Activated CD4-positive, CD25-positive, alpha-beta regulatory T cell treated with anti-CD3 and anti-CD28 coated beads, Interleukin-2, amount 50 U/mL, for 16 hours (primary cell): ENCODE measurements around the gene SLC25A44.
A peak's percentile ranks its signal among the peaks of the same experiment; 100 is the strongest.

Experiments
- DNase-seq: peaks from one replicate; pipeline ENCODE4 v3.0.0-alpha.2; 2020; ENCODE audit warnings: low read depth, low spot score

Gene SLC25A44, protein sequence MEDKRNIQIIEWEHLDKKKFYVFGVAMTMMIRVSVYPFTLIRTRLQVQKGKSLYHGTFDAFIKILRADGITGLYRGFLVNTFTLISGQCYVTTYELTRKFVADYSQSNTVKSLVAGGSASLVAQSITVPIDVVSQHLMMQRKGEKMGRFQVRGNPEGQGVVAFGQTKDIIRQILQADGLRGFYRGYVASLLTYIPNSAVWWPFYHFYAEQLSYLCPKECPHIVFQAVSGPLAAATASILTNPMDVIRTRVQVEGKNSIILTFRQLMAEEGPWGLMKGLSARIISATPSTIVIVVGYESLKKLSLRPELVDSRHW

DNA sequence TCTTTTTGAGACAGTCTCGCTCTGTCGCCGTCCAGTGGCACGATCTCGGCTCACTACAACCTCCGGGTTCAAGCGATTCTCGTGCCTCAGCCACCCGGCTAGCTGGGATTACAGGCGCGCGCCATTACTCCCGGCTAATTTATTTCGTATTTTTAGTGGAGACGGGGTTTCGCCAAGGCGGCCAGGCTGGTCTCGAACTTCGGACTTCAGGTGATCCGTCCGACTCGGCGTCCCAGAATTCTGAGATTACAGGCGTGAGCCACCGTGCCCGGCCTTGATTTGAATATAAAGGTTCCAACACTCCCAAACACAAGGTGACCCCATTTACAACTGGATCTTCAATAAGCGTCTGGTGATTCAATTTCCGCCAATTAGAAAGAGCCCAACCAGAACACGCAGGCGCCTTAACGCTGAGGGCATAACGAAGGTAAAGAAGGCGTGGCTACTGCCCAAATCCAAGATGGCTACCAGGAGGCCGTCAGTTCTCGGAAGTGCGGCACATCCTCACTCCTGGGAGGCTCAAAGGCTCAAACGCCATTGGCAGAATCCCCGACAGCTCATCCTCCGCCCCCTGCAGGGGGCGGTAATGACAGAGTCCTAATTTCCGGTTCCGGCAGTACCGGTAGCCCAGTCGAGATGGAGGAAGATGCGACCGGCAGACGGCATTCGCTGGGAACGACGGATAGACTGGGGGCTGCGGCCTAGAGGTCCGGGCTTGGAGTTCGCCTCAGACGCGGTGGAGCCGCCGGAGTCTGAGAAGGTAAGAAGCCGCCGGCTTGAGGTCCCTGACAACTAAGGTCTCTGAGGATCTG, at the start of gene SLC25A44:
Gene SLC25A44 (plus strand): TSS at position 617 of the 812 bp plus-strand sequence. CDS start 5,744 bp downstream, outside the sequence.
- peak; percentile 95 for DNase-seq

DNA sequence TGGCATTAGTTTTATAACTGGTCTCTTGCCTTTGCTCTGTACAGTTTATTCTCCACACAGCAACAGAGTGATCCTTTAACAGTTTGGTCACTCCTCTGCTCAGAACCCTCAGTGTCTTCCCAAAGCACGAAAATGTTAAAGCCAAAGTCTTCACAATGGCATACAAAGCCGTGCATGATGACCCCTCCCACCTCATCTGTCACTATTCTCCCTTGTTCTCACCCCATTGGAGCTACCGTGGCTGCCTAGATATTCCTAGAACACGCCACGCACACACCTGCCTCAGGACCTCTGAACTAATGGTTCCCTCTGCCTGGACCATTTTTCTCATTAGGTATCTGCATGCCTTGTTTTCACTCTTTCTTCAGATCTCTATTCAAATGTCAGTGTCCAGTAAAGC, 49.2 kb upstream of the SLC25A44 start:
- DNase-seq, result no peak

DNA sequence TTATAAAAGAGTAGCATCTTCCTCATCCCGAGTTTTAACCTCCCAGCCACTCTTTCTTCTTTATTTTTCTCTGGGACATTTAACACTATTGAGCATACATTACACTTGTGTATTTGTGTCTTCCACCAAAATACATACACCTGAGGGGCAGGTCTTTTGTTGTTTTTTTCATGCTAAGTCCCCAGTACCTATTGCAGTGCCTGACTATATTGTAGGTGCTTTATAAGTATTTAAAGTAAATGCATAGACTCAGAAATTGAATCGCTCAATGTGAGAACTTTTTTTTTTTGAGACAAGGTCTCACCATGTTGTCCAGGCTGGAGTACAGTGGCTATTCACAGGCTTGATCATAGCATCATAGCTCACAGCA, 48.3 kb upstream of the SLC25A44 start:
- no peak for DNase-seq

DNA sequence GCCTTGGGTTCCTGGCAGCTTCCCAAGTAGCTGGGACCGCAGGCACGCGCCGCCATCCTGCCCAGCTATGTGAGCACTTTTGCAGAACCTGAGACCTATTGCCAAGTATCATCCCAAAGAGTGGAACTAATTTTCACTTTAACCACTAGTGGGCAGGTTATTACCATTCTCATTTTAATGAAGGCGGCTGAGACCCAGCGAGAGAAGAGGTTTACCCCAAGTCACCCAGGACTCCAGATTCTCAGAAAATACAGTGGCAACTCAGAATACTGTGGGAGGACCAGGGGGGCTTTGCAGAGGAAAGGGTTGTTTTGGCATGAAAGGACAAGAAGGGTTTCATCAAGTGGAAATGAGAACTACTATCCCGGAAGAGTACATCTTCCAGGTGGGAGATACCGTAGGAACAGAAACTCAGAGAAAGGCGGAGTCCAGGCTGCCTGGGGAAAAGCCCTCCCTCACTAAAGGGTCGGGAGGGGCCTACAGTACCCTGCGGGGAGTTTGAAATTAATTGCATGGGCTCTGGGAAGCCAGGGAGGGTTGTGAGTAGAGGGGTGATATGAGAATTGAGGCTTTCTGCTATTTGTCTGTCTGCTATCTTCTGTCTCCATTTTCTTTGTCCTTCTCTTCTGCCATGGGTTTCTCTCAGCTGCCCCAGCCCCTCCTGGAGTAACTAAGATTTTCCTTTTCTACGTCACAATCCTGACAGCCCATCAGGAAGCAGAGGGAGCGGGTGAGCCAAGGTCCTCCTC, 47.7 kb upstream of the SLC25A44 start:
- DNase-seq, result no peak

DNA sequence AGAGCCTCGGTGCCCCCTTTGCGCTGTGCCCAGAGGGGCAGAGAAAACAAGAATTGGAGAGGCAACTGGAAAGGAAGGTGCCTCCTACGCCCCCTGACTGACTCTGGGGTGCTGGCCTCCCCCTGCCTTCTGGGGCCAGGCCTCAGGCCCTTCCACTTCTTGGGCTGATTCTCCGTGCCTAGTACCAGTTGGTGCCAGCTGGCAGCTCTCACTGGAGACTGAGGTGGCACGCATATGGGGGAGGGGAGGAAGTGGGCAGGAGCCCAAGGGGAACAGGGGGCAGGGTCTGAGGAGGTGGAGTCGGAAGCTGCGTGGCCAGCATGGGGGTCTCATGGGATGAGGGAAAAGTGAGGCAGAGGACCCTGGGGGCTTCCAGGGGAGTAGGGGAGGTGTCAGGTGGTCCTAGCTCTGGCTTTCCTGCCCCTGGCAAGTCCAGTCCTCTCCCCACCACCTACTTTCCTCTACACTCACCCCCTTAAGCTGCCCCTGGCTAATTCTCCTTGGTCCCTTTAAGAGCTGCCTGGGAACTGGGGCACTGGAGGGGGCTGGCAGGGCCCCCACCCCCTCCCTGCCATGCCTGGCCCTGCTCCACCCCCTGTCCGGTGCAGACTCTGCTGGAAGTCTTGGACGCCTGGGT, 47.0 kb upstream of the SLC25A44 start:
- no peak for DNase-seq

DNA sequence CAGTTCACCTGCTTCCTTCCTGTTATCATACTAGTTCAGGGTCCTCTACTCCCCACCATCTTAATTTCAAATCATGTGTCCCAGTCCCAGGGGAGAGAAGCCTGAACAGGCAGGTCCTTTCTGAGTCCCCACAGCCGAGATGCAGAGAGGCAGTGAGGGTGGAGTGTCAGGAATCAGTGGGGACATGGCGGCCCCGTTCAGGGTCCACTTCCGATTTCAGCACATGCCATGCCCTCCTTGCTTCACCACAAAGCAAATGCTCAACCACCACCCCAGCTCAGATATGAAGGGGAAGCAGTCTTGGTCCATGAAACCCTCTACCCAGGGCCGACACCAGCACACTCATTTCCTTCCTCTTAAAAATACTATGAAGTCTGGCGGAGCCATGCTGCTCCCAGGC, 45.7 kb upstream of the SLC25A44 start:
- no peak for DNase-seq

DNA sequence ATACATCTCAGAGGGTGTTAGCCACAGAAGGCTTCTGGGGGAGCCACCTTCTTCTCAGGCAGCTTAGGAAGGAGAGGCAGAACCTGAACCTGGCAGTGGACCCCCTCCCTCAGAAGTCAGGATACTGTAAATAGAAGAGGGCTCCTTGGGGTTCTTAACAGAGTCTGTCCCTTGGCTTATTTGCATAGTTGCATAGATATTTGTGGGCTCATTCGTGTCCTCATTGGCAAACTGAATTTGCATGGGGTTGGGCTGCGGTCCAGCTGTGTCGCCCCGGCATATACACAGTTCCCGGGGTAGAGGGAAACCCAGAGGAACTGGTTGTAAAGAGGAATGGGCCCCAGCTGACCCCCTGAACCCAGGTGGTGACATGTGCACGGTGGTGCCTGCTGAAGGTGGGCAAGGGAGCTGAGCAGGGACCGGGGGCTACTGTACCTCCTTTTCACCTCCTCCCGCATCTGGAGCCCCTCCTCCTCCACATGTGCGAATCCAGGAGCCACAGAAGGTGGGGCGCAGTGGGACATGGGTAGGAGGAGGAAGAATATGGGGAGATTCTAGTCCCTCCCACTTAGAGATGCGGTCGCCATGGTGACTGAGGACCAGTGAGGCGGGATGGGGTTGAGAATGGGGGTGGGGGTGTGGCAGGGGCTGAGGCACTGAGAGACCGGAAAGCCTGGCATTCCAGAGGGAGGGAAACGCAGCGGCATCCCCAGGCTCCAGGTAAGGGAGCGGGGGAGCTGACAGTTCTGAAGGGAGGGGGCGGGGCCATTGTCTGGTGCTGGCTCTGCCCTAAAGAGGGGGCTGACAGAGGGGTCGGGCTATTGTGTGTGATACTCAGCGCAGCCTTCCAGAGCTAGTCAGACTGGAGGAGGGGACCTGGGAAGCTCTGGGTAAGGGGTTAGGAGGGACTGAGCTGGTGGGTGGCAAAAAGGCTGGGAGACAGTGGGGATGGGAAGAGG, 44.3 kb upstream of the SLC25A44 start:
- no peak for DNase-seq

DNA sequence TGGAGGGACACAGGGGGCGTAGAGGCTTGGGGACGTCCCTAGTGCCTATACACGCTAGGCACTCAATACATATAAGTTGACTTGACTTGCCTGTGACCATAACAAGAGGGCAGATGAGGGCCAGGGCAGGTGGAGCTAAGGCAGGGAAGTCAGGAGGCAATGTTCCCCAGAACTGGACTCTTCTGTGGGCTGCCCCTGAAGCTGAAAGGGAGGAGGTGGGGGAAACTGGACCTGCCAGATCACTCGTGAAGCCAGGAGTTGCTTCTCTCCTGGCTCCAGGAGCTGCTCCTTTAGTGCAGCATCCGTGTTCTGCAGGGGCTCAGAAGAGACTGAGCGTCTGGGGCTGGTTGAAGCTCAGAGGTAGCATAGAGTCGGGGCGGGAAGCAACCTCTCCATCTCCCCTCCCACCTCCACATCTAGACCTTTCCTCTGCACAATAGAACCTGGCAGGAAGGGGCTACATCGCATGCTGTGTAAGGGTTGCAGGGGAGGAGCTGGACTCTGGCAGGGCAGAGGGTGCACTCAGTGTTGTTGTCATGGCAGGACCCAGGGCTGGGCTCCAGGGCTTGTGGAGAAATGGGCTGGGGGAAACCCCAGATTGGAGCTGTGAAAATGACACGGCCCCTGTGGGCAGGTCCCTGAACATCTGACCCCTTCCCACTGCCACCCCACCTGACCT, 43.4 kb upstream of the SLC25A44 start:
- no peak for DNase-seq

DNA sequence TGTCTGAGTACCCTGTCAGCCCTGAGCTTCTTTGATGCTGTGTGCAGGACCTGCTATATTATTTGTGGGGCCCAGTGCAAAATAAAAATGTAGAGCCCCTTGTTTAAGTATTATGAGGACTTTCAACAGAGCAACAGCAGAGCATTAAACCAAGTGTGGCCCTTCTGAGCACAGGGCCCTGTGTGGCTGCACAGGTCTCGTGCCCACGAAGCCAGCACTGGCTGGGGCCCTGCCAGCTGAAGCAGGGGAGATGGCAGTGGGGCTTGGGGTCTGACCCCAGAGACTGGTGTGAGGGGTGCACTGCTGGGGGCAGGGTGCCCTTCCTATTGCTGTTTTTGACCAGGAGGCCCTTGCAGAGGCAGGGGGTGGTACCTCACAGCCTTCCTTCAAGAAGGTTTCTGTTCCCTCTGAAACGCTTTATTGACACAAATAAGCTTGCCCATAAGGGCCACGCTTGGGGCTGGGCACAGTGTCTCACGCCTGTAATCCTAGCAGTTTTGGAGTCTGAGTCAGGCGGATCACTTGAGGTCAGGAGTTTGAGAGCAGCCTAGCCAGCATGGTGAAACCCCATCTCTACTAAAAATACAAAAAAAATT, 42.7 kb upstream of the SLC25A44 start:
- no peak for DNase-seq

DNA sequence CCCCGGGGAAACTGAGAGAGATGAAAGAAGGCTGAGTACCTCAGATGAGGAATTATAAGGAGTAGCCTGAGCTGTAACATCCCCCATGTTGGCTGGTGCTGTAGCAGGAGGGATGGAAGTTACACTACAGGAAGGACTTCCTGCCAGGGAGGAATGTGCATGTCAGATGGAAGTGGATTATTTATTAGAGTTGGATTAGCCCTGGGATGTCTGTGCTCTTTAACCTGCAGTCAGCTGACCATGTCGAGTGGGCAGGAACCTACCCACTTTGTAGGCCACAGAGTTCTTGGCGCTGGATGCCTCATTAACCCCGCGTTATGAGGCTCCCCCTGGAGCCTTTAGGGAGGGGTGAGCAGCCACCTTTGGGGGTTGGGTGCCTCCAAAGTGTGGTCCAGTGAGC, 41.3 kb upstream of the SLC25A44 start:
- DNase-seq, result no peak

DNA sequence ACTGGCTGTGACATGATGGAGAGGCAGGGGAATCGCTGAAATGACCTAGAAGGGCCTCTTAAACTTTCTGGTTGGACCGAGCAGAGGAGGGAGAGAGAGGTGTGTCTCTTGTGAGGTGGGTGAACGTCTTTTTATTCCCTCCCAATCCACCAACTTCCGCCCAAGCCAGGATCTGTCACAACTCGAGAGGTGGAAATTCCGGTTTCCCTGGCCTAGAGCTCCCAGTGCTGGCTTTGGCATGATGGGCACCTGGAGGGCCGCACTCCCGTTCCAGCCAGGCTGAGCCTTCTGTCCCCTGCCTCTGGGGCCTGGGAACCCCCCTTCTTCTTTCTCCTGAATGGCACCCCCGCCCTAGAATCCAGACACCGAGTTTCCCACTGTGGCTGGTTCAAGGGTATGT, 40.5 kb upstream of the SLC25A44 start, which contains the start of gene SEMA4A:
Gene SEMA4A (plus strand): TSS at position 224 of the 400 bp plus-strand sequence. CDS start 994 bp downstream, outside the sequence.
- DNase-seq, result no peak

DNA sequence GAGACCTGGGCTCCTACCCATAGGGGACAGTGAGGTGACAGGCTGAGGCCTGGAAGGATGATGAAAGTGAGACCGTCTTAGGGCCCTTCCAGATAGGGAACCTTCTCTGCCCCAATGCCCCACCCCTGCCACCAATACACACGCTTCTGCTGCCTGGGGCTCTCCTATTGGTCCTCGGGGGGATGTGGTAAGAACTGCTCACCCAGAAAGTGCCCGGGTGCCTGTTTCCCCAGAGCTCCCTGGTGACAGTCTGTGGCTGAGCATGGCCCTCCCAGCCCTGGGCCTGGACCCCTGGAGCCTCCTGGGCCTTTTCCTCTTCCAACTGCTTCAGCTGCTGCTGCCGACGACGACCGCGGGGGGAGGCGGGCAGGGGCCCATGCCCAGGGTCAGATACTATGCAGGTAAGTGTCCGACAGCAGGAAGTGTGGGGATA, 39.6 kb upstream of the SLC25A44 start:
- DNase-seq, result no peak

DNA sequence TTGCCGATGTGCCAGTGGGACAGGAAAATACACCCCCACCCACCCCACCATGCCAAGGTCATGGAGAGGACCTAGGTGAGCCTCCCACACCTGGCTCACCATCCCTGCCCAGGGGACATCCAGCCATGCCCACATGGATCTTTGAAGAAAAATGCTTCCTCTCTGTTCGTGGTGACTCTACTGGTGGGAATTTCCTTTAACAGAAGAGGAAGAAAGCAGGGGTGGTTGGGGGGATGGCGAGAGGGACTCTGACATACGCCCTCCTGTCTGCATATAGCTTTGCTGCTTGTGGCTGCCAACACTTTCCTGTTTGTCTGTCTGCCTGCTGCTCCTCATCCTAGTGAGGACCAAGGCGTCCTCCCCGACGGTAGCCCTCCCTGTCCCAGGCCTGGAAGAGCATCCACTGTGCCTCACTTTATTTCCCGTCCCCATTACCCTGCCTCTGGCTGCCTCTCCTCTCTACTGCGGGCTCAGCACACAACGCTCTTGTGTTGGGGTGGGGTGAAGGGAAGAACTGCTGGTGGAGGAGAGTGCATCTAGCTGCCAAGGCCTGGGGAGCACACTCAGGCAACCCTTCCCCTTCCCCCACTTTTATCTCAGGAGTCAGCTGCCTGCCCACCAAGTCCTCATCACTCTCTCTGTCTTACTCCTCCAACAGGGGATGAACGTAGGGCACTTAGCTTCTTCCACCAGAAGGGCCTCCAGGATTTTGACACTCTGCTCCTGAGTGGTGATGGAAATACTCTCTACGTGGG, 38.0 kb upstream of the SLC25A44 start:
- no peak for DNase-seq

DNA sequence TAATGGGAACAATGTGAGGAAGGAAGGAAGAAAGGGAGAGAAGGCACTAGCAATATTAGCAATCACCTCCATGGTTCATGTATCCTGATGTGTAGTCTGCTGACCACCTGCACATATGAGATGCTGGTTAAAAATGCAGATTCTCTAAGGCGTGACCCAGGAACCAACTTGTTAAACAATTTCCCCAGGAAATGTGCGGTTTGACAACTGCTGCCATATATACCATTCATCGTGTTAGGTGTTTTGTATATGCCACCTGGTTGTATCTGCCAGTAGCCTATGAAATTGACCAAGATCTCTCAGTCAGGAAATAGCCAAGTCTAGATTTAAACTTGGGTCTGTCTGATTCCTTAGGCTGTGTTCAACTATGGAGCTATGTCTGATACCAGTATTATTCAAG, 36.4 kb upstream of the SLC25A44 start:
- no peak for DNase-seq

DNA sequence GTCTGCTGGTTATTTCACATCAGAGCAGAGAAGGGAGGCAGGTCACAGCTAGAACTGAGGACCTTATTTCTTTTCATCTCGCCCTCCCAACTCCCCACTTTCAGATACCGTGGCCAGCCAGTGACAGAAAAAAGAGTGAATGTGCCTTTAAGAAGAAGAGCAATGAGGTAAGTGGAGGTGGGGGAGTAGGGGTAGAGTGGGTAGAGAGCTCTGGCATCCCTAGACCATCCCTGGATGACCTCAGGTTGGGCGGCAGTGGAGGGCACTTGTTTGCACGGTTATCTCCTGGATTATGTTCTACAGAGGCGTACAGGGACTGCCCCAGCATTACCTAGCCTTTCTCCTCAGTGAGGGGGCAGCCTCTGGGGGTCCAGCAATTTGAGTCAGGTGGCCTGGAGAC, 35.9 kb upstream of the SLC25A44 start:
- no peak for DNase-seq

DNA sequence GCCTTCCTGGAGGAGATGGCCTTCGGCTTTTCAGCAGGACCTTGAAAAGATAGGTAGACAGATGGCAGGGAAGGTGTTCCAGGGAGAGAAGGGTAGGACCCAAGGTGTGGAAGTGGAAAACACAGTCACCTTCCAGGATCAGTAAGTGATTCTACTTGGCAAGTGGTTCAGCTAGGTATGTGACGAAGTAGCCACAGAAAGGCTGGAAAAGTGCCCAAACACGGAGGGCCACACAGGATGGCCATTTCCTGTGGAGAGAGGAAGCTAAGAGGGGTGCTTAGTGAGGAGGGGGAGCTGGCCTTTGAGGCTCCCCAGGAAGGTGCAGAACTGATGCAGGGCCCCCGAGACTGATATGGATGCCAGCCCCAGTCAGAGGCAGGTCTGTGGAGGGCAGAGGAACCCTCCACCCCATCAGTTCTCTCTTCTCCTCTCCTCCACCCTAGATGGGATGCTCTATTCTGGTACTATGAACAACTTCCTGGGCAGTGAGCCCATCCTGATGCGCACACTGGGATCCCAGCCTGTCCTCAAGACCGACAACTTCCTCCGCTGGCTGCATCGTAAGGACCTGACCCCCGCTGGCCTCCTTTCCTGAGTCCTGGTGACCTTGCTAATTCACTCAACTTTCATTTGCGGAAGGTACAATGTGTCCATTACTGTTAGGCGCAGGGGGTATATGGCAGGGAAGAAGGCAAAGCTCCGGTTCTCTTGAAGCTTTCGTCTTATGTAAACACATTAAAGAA, 33.7 kb upstream of the SLC25A44 start:
- DNase-seq, result no peak

DNA sequence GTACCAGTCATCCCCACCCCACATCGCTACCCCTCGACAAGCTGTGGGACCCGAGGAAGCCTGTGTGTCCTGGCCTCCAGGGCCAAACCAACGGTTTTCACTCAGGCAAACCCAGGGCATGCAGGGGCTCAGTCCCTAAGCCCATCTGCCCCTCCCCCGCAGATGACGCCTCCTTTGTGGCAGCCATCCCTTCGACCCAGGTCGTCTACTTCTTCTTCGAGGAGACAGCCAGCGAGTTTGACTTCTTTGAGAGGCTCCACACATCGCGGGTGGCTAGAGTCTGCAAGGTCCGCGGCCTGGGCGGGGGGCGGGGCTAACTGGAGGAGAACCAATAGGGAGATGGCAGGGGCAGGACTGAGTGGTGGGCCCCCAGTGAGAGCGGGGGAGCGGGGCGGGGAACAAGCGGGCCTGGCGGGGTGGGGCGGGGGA, 33.1 kb upstream of the SLC25A44 start:
- peak; percentile 34 for DNase-seq

DNA sequence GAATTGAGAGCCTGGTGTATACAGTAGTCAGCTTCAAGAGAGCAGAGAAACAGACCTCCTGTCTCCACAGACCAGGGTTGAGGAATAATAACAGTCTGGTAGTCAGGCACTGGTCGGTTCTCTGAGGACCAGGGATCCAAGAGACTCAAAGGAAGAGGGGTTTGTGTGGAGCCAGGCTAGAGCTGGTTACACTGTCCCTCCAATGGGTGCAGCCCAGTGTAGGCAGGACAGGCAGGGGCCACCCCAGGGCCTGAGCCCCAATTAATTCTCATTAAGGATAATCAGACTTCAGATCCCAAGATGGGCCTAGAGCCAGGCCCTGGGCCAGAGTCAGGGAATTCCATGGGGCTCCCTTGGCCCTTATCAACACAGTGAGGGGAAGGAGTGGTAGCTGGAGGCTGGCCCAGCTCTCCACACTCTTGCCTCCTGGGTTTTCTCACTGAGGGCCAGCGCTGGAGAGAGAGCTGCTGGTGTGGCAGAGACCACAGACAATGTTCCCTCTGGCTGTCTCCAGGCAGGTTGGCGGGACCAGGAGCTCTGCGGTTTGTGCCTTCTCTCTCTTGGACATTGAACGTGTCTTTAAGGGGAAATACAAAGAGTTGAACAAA, 31.4 kb upstream of the SLC25A44 start:
- no peak for DNase-seq
